Pons (tissue), 1 donor: ENCODE measurements around the gene HM13.
"Not testable (repeated sequence)": the region's sequence is repeated elsewhere in the genome, so short reads cannot be mapped to it uniquely, and the experiment has no call there.

Experiments
- DNase-seq: peaks from one replicate; pipeline ENCODE4 v3.0.0-alpha.2; 2016; ENCODE audit warnings: low spot score

The HM13 gene

DNA sequence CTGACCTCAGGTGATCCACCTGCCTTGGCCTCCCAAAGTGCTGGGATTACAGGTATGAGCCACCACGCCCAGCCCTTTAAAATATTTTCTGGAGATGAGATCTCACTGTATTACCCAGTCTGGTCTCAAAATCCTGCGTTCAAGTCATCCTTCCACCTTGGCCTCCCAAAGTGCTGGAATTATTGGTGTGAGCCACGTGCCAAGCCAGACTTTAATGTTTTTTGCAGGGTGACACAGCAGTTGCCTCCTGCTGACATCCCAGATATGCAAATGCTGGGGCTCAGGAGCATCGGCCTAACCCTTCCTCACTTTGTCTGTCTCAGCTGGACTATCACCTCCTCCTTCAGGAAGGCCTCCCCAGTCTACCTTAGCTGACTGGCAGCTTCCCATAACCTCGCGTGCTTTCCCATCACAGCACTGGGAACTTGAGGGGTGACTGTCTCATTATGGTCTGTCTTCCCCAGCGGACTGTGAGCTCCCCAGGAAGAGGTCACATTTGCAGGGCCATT is 76.5 kb downstream of the HM13 start:
- DNase-seq = no peak

DNA sequence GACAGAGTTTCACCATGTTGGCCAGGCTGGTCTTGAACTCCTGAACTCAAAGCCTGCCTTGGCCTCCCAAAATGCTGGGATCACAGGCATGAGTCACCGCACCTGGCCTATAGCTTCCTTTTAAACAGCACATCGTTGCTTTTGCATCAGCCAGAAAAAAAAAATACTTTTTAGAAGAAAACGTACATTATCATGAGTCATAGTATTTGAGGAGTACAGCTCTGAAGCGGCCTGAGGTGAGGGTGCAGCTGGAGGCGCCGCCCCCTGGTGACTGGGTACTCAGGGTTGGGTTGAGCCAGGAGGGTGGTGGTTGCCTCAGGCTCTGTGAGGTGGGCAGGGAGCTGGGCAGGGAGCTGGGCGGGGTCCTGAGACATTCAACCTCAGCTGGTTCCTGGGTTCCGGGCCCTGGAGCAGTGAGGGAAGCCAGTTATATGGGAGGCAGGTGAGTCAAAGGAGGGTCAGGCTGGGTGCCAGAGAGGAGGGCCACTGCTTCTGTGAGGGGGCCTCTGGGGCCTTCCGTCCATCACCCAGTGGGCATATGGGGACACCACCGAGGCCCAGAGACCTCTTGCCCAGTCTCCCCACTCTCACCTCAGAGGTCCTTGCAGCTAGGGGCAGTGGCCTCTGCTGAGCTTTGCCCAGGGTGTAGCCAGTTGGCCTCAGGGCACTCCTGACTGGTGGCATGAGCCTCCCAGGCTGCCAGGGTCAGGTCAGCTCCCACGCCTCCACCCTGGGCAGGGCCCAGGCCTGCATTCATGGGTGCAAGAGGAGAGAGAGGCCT is 79.2 kb downstream of the HM13 start:
- no peak for DNase-seq

DNA sequence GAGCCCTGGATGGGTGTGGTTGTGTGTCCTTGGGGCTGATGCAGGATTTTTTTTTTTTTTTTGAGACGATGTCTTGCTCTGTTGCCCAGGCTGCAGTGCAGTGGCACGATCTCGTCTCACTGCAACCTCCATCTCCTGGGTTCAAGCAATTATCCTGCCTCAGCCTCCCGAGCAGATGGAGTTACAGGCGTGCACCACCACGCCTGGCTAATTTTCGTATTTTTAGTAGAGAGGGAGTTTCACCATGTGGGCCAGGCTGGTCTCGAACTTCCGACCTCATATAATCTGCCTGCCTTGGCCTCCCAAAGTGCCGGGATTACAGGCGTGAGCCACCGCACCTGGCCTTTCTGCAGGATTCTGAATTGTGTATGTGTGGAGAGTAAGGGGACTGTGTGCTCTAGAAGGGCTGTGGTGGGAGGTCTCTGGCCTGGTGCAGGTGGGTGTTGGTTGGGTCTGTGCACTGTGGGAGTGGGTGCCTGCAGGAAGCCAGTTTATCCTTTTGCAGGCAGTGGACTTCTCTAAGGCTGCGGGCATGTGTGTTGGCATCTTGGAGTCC is 79.8 kb downstream of the HM13 start:
- no peak for DNase-seq

DNA sequence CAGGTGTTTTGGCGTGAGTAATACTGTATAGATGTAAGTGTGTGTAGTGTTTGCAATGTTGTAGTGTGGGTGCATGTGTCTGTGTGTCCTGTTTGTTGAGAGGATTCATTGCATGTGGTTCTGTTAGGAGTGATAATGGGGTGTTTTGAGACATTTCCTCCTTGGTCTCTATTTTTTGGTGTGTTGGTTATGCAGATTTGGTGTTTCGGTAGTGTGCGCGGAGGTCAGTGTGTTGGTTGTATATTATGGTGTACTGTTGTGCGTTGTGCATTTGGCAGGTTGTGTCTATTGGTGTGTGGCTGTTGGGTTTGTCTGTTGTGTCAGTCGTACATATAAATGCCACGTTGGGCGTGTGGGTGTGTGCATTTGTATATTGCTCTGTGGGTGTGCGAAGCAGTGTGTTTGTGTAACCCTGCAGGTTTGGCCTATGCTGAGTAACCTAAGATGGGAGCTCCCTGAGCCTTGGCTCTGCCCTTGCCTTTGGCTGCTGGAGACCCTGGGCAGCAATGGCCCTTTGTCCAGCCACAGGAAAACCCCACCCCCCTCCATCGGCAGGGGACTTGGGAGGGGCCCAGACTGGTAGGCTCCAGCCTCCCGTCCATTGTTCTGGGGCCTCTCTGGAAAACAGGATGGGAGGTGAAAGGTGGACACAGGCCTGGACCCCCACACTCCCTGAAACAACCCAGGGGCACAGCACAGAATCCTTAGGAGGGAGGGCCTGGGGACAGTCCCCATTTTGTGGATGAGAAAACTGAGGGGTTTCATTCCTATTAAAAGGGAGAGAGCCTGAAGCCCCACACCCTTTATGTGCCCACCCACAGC is 80.5 kb downstream of the HM13 start:
- no peak for DNase-seq

DNA sequence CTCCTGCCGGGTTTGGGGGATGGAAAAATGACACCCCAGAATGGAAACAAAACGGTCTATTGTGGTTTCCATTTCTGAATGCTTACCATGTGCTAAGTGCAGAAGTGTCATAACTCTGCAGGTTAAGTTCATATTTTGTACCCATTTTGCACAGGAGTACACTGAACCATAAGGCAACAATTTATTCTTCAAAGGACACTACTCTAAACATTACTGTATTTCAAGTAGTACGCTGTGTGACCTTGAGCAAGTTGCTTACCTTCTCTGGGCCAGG is 81.1 kb downstream of the HM13 start:
- DNase-seq = no peak

DNA sequence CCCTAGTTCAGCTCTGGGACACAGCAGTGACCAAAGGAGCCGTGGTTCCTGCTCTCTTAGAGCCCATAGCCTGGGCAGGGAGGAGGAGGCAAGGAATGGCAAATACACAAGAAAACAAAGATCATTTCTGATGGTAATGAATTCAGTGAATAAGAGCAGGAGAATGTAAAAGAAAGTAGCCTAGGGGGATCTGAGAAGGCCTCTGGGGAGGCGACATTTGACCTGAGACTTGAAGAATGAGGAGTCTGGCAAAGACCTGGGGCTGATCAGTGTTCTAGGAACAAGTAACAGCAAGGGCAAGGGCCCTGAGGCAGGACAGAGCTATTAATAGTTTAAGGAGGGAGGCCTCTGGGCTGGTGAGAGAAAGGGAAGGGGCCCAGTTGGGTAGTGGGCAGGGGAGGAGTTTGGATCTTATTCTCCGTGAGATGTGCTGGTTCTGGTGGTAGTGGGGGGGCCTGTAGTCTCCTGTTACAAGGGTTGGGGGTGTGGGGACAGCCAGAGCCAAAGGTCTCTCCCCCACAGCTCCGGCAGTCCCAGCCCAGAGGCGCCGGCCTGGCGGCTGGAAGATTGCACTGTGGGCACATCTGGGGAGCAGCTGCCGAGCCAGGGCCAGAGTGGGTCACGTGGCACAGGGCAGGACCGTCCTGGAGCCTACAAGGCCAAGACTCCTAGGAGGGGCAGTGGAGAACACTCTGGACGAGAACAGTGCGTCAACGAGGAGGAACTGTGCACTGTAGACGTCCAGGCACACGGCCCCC is 81.6 kb downstream of the HM13 start:
- DNase-seq = no peak

DNA sequence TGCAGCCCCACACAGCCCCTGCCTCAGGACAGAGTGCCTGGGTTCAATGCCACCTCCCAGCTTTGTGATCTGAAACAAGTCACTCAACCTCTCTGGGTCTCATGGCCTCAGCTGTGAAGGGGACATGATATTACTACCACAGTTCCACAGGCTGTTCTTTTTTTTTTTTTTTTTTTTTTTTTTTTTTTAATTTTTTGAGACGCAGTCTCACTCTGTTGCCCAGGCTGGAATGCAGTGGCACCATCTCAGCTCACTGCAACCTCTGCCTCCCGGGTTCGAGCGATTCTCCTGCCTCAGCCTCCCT is 82.1 kb downstream of the HM13 start:
- DNase-seq = not testable (repeated sequence)

DNA sequence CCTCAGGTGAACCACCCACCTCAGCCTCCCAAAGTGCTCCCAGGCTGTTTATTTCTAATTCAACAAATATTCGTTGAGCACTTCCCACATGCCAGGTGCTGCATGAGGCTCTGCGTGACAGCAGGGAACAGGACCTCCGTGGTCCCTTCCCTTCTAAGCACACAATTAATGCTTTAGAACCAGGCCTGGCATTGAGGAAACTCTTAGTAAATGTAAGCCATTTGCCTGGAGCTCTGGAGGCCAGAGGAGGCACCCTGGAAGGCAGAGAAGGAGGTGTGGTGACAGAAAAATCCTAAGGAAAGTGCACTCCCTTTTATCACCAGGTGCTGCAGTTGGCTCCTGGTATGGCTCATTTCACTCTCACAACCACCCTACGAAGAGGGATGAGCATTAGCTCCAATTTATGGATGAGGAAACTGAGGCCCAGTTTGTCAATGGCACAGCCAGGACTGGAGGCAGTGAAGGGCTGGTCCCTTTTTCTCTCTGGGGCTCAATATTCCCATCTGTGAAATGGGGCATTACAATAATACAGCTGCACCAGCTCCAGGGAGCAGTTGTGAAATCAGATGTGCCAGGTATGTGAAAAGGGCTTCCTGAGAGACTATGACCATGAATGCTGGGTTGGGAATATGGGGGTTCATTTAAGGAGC is 82.7 kb downstream of the HM13 start:
- no peak for DNase-seq

DNA sequence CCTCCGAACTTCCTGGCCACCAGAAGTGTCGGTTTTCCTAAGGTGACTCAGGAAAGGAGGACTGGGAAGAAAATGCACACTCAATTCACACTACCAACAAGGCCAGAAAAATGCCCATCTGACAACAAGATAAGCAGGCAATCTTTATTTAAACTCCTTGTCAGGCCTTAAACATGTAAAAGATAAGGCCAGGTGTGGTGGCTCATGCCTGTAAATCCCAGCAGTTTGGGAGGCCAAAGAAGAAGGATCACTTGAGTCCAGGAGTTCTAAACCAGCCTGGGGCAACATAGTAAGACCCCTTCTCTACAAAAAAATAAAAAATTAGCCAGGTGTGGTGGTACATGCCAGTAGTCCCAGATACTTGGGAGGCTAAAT is 83.2 kb downstream of the HM13 start:
- DNase-seq = no peak

DNA sequence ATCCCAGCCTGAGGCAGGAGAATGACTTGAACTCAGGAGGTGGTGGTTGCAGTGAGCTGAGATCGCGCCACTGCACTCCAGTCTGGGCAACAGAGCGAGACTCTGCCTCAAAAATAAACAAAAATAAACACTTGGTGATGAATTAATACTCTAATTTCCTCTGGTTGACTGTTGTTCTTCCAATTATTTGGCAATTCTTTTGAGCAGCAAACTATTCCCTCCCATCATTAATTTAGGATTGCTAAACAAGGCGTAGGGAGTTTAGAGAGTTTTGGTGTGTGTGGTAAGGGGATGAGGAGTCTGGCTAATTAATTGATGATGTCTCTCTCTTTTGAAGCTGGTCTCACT is 88.2 kb downstream of the HM13 start:
- DNase-seq = no peak

DNA sequence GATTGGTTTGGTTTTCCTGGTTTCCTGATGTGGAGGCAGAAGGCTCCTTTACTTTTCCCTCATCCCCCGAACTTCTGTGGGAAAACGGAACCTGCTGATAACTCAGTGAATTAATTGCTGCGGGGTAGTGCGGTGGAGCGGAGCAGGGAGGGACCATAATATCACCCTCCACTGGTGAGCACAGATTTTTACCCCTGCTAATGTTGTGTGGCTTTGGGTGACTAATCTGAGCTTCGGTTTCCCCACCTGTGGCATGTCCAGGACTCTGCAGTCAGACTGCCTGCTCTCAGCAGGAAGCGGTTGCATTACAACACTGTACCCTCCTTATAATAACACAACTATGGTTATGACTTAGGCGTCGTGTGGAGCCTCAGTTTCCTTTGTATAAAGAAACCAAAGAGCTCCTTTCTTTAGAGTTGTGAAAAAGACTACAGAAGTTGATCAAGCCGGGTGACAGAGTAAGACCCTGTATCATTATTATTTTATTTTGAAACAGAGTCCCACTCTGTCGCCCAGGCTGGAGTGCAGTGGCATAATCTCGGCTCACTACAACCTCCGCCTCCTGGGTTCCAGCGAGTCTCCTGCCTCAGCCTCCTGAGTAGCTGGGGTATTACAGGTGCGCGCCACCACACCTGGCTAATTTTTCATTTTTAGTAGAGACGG is 88.7 kb downstream of the HM13 start:
- no peak for DNase-seq

DNA sequence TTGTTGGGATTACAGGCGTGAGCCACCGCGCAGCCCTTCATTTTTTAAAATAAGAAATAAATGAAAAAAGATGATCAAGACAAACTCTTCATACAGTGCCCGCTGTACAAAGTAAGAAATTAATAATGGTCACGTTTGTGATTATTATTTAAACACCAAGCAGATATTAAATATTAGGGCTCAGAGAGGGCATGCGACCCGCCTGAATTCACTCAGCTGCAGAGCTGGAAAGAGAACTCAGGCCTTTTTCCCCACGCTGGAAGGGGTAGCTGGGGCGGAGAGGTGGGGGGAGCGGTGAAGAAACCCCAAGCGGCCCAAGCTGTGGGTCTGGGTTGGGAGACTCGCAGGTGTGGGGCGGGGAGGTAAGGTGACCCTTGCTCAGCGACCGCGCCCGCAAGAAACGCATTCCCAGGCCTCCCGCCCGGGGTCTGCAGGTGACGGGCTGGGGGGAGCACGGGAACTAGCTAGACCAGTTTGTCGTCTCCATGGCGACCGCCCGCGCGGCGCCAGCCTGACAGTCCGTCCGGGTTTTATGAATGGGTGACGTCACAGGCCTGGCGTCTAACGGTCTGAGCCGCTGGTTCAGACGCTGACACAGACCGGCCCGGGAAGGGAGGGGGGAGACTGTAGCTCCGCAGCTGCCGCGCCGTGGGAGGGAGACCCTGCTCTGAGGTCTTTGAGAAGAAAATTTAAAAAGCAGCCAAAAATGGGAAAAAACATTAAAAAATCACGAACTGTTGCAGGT is 89.8 kb downstream of the HM13 start:
- peak; percentile 95 for DNase-seq

DNA sequence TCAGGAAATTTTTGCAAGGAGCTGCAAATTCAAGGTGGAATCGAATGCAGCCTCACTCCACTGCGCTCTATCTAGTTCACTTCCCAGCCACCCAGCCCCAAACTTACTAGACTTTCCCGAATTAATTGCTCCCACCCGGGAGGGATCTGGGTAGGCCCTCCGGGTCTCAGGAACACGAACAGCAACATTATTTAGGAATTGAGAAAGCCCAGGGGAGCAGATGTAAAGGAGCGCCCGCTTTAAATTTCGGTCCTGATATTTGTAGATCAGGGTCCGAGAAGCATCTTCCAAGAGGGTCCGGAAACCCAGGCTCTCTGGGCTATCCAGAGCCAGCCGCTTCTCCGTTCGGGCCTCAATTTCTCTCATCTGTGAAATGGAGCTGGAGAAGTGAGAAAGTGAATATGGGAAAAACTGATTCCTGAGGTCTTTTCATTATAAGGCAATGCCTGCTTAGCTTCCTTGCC is 90.4 kb downstream of the HM13 start:
- no peak for DNase-seq

DNA sequence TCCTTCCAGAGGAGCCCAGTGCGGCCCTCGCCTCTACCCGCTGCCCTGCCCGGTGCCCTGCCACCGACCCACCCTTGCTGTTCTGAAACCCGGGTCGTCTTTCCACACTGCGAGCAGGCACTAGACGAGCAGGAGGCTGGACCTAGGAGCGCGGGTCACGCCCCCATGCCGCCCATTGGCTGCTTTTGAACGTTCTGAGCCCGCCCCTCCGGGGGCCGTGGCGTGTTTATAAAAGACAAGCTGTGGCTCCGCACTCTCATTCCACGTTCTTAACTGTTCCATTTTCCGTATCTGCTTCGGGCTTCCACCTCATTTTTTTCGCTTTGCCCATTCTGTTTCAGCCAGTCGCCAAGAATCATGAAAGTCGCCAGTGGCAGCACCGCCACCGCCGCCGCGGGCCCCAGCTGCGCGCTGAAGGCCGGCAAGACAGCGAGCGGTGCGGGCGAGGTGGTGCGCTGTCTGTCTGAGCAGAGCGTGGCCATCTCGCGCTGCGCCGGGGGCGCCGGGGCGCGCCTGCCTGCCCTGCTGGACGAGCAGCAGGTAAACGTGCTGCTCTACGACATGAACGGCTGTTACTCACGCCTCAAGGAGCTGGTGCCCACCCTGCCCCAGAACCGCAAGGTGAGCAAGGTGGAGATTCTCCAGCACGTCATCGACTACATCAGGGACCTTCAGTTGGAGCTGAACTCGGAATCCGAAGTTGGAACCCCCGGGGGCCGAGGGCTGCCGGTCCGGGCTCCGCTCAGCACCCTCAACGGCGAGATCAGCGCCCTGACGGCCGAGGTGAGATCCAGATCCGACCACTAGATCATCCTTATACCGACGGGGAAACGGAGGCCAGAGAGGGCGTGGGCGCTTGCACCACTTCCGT is 91.0 kb downstream of the HM13 start, which contains the start of gene ID1:
Gene ID1, plus strand, starts transcription at position 259 of the 871 bp plus-strand sequence. Its CDS starts 99 bp downstream, at position 358.
- DNase-seq = peak; percentile 96

DNA sequence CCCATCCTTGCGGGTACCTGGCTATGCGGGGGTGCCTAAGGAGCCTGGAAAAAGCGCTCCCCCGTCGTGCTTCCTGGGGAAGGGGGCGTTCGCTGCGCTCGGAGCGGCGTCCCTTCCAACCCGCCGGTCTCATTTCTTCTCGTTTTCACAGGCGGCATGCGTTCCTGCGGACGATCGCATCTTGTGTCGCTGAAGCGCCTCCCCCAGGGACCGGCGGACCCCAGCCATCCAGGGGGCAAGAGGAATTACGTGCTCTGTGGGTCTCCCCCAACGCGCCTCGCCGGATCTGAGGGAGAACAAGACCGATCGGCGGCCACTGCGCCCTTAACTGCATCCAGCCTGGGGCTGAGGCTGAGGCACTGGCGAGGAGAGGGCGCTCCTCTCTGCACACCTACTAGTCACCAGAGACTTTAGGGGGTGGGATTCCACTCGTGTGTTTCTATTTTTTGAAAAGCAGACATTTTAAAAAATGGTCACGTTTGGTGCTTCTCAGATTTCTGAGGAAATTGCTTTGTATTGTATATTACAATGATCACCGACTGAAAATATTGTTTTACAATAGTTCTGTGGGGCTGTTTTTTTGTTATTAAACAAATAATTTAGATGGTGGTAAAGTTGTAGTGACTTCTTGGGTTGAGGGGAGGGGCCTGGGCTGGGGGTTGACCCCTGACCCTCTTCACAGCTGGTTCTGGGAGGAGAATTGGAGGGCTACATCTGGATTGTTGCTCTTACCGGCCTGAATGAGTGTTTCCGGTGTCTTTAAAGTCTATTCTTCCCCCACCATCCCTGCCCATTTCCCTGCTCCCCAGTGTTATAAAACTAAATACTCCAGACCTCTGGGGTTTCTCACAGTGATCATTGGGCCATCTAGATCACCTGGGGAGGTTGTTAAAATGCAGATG is 91.9 kb downstream of the HM13 start:
- DNase-seq = no peak

DNA sequence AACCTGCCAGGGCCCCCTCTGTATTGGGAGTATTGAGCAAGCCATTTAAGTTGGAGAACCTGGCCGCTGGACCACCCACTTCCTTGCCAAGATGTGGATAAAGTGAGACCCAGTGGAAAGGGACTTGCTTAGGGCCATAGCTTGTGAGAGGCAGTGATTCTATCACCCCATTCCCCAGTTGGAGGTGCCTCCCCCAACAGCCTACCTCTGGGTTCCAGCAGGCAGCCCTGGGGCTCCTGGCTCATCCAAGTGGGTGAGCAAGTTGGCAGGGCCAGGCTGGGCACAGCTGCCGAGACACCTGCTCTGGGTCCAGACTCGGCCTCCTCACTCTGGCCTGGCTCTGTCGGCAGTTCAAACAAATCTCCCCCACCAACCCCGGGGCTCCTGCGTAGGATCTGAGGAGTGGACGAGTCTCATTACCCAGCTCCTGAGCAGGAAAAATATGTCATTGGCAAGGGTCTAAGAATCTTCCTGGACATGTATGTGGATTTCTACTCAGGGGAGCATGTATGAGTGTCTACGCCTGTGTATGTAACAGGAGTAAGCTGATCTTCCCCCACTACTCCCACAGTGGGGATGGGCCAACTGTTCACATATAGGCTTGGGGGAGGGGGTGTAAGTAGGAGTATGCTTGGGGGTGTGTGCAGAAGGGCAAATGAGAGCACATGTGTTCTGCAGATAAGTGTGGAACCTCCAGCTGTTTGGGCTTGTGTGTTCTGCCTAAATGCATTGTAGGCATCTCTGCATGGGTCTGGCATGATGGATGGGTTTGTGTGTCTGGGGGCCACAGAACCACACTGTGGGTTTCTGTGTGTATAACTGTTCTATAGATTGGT is 92.8 kb downstream of the HM13 start:
- DNase-seq = no peak

DNA sequence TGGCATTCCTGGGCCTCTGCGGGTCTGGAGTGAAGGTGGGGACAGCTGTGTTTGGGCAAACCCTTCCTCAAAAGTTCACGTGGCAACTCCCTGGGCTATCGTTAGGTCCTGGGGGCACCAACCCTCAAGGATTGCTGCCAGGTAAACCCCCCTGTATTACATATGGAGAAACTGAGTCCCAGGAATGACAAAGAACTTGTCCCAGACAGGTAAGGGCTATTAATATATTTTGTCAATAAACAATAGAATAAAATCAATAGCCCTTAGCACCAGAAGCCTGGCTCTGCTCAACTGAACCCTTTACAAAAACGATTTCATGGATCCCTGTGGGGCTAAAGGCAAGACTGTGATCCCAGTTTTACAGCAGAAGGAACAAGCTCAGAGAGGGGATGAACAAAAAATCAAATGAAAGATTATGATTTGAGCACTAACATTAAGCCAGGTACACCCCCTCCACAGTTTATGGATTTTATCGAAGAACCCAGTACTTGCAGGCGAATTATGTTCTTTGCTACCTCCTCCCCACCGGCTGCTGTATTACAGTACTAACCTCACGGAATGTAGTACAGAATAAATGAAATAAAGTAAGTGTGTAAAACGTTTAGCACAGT is 93.5 kb downstream of the HM13 start:
- no peak for DNase-seq
